Measurements from ENCODE around the gene BAIAP2L2. TPM values are rescaled to one million over a fixed set of nuclear protein-coding genes. Genes with fewer than 3 reads are reported as not detected.

Gene BAIAP2L2
- total and polyA plus RNA-seq, 2 of the 4 experiments (the other 2 are of a cell fraction) = 0.18 to 0.46 TPM

DNA sequence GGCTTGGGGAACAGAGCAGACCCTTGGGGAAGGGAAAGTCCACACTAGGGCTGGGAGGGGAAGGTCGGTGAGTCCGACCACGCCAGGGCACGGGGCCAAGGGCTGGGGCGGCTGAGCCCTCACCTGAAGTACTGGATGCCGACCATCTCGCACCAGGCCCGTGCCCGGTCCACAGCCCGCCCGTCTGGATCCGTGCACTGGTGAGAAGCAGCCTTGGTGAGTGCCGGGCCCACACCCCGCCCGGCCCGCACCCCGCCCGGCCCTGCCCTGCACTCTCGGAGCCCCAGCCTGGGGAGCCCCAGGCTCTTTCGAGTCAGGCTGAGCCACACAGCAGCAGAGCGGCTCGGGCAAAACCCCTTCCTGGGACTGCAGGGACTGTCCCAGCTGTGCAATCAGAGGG lies 1.9 kb upstream of the BAIAP2L2 start:
- no peaks in the 10 kb centered on the region for H3K79me1 ChIP-seq (ENCODE audit: low read depth in 1 of 2, low read length in 2 of 2)
- no TSS peak for BruUV-seq (replicated peaks)
- H4K5ac ChIP-seq (ENCODE audit: low read depth, low read length) = no peak overlapping the region
- TF ChIP-seq CHD1 (IDR thresholded peaks at IDR 0.05; ENCODE audit: low read depth, low read length) = no peak
- no peak overlapping the region for H3K18ac ChIP-seq (ENCODE audit: low read depth, low read length)
- H4K91ac ChIP-seq (ENCODE audit: insufficient read depth, low read depth, low read length) = no peak overlapping the region
- H3K23ac ChIP-seq (ENCODE audit: low read depth, low read length) = no peak overlapping the region
- H3K36me3 ChIP-seq (ENCODE audit: control insufficient read depth, insufficient read depth, low read length) = no peaks in the 10 kb centered on the region
- no peak overlapping the region for H3K4me2 ChIP-seq (ENCODE audit: low read depth, low read length)
- H3K9me1 ChIP-seq (ENCODE audit: insufficient read depth, low read length) = no peaks in the 10 kb centered on the region
- intact Hi-C loops (cut with micrococcal nuclease) = no loop called here
- no peak overlapping the region for H3K9ac ChIP-seq (ENCODE audit: low read depth, low read length)
- no peak overlapping the region for H2BK15ac ChIP-seq (ENCODE audit: low read depth, low read length)
- no peak overlapping the region for H2BK5ac ChIP-seq (ENCODE audit: low read depth, low read length, poor library complexity, severe bottlenecking)
- no peak for ATAC-seq (ENCODE audit: low read depth)
- H3K9me3 ChIP-seq (ENCODE audit: control insufficient read depth, insufficient read depth, low read length) = no peaks in the 10 kb centered on the region
- no peak overlapping the region for H2BK120ac ChIP-seq (ENCODE audit: low read depth, low read length)
- no peak overlapping the region for H3K14ac ChIP-seq (replicated peaks; ENCODE audit: low read depth, low read length)
- ChIA-PET POLR2A (ENCODE audit: unreplicated experiment) (no interaction called here), CTCF (interaction anchor here (0.5 kb wide), 1 partner anchor 107 kb away, joined by 3 read pairs; no protein-coding TSS in a partner anchor)
- H2AFZ ChIP-seq (replicated peaks; ENCODE audit: low read length, poor library complexity) = no peak overlapping the region
- no peak overlapping the region for H3K27ac ChIP-seq (ENCODE audit: insufficient read depth, low read length)
- no peak for DNase-seq
- H2BK20ac ChIP-seq (ENCODE audit: low read depth, low read length) = no peak overlapping the region
- no peaks in the 10 kb centered on the region for H4K20me1 ChIP-seq (ENCODE audit: insufficient read depth, low read length)
- no peaks in the 10 kb centered on the region; the same call in 1 of the 2 replicates for H3K4me1 ChIP-seq (ENCODE audit: control insufficient read depth, insufficient read depth, low read length)
- no peak overlapping the region for H3K4me3 ChIP-seq (ENCODE audit: insufficient read depth, low read depth, low read length)
- no peak overlapping the region for H4K8ac ChIP-seq (ENCODE audit: low read depth in 2 of 2, low read length in 2 of 2)
- no peak overlapping the region for H3K56ac ChIP-seq (ENCODE audit: extremely low read depth, insufficient read depth, low read length)
- no CpG with 5 or more reads among the region's 22 CpGs for WGBS, 2 experiments (ENCODE audit: extremely low coverage in 2 of 2, insufficient read length in 1 of 2)
- dilution Hi-C loops (cut with HindIII; ENCODE audit: low sequenced_read_pairs, unreplicated experiment) = no loop called here
- H2AK5ac ChIP-seq (ENCODE audit: low read depth, low read length) = no peak overlapping the region
- no peak overlapping the region for H3K4ac ChIP-seq (ENCODE audit: low read depth, low read length)
- in situ Hi-C loops (cut with MboI; ENCODE audit: low sequenced_read_pairs) = no loop called here
- H3K27me3 ChIP-seq (ENCODE audit: control insufficient read depth, insufficient read depth, low read length) = peaks cover 2% of the 10 kb centered on the region; the same call in 1 of the 2 replicates
- no peak overlapping the region for H2AK9ac ChIP-seq (replicated peaks; ENCODE audit: low read depth, low read length, poor library complexity)

Measured in IMR-90 (cell line).